SU-DHL-6 (cell line): ENCODE results near the gene TSG101.

Experiments
- H2AFZ ChIP-seq: fragments of 200-600 bp; sonication (generic); 2 replicates; pipeline ENCODE4 v1.6.1; 2014; ENCODE audit warnings: low read depth, mild to moderate bottlenecking, moderate library complexity, mixed read lengths, antibody characterized with exemption, low read length; ENCODE audit not compliant: severe bottlenecking
- H3F3A ChIP-seq: fragments of 200-600 bp; shearing (Covaris generic); 2 replicates; pipeline ENCODE4 v1.6.0; 2016; ENCODE audit warnings: antibody characterized with exemption, mild to moderate bottlenecking; ENCODE audit not compliant: insufficient read depth
- H3K27ac ChIP-seq: fragments of 200-600 bp; sonication (generic); 2 replicates; pipeline ENCODE4 v1.5.1; 2016; ENCODE audit warnings: low read depth, mild to moderate bottlenecking, low read length, moderate library complexity, mixed read lengths
- H3K27me3 ChIP-seq: fragments of 200-600 bp; sonication (generic), shearing (Covaris generic); 2 replicates; pipeline ENCODE4 v1.6.0; 2014; ENCODE audit warnings: mild to moderate bottlenecking, low read length
- H3K36me3 ChIP-seq: fragments of 200-600 bp; sonication (generic); 2 replicates; pipeline ENCODE4 v1.6.1; 2014; ENCODE audit warnings: mild to moderate bottlenecking, low read length, mixed read lengths
- H3K4me2 ChIP-seq: fragments of 300-600, 200-600 bp; shearing (Covaris generic), sonication (generic); 2 replicates; pipeline ENCODE4 v1.6.0; 2014; ENCODE audit warnings: low read length, low read depth, mild to moderate bottlenecking; ENCODE audit not compliant: poor library complexity, severe bottlenecking
- H3K4me3 ChIP-seq: fragments of 200-600 bp; sonication (generic); 2 replicates; pipeline ENCODE4 v1.5.1; 2014; ENCODE audit warnings: antibody characterized with exemption, low read length, mild to moderate bottlenecking, mixed read lengths; ENCODE audit not compliant: insufficient read depth, poor library complexity, severe bottlenecking
- H3K79me2 ChIP-seq: fragments of 200-600 bp; sonication (generic); 2 replicates; pipeline ENCODE4 v1.6.1; 2014; ENCODE audit warnings: mild to moderate bottlenecking, low read length, moderate library complexity; ENCODE audit not compliant: insufficient read depth
- H3K9ac ChIP-seq: fragments of 200-600 bp; sonication (generic); 2 replicates; pipeline ENCODE4 v1.7.0; 2014; ENCODE audit warnings: mild to moderate bottlenecking, low read length
- H3K9me2 ChIP-seq: fragments of 200-600 bp; sonication (generic); replicated peaks from 2 replicates; pipeline ENCODE4 v1.6.1; 2014; ENCODE audit warnings: low read length; ENCODE audit not compliant: insufficient read depth
- H3K9me3 ChIP-seq: fragments of 200-600 bp; sonication (generic); 2 replicates; pipeline ENCODE4 v1.6.1; 2014; ENCODE audit warnings: low read length, mixed read lengths; ENCODE audit not compliant: insufficient read depth
- H4K20me1 ChIP-seq: fragments of 200-600 bp; sonication (generic); 2 replicates; pipeline ENCODE4 v1.6.1; 2014; ENCODE audit warnings: low read depth, mild to moderate bottlenecking, antibody characterized with exemption, low read length, moderate library complexity, mixed read lengths
- EZH2phosphoT487 ChIP-seq: fragments of 200-600 bp; sonication (generic), shearing (Covaris generic); conservative IDR thresholded peaks from 2 replicates; pipeline ENCODE4 v1.6.1; 2018; ENCODE audit warnings: mild to moderate bottlenecking, antibody characterized with exemption, low read length, moderate library complexity, mixed read lengths
- TF ChIP-seq, protein P1 (sequence below): fragments of 200-600 bp; sonication (generic); IDR thresholded peaks from one replicate; pipeline ENCODE4 v1.5.1; 2017; ENCODE audit warnings: antibody characterized with exemption, mild to moderate bottlenecking, low read length, moderate library complexity; ENCODE audit not compliant: insufficient read depth, poor library complexity, severe bottlenecking

The TSG101 gene

DNA sequence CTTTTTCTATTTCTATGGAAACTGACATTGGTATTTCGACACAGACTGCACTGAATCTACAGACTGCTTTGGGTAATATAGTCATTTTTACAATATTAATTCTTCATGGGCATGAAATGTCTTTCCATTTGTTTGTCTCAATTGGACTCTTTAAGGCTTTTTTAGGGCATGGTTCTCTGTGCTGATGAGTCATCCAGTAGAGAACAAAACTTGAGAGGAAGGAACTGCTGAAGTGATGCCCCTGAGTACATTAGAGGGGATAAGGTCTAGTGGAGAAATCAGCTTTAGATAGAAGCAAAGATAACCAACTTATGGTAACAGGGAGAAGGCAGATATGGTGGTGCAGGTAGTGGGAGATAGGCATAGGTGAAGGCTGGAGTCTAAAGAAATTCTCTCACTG, 25.1 kb downstream of the TSG101 start:
- H3K4me3 ChIP-seq = no peak overlapping the region
- H2AFZ ChIP-seq = no peak overlapping the region
- TF ChIP-seq EZH2phosphoT487 = no peak
- TF ChIP-seq, protein P1, sequence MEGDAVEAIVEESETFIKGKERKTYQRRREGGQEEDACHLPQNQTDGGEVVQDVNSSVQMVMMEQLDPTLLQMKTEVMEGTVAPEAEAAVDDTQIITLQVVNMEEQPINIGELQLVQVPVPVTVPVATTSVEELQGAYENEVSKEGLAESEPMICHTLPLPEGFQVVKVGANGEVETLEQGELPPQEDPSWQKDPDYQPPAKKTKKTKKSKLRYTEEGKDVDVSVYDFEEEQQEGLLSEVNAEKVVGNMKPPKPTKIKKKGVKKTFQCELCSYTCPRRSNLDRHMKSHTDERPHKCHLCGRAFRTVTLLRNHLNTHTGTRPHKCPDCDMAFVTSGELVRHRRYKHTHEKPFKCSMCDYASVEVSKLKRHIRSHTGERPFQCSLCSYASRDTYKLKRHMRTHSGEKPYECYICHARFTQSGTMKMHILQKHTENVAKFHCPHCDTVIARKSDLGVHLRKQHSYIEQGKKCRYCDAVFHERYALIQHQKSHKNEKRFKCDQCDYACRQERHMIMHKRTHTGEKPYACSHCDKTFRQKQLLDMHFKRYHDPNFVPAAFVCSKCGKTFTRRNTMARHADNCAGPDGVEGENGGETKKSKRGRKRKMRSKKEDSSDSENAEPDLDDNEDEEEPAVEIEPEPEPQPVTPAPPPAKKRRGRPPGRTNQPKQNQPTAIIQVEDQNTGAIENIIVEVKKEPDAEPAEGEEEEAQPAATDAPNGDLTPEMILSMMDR = no peak
- no peak overlapping the region for H3K4me2 ChIP-seq
- no peak overlapping the region for H3K9ac ChIP-seq
- no peaks in the 10 kb centered on the region for H4K20me1 ChIP-seq
- no peak overlapping the region for H3K27ac ChIP-seq
- H3K79me2 ChIP-seq = no peaks in the 10 kb centered on the region
- H3K36me3 ChIP-seq = peaks cover 37% of the 10 kb centered on the region
- H3F3A ChIP-seq = peaks cover 4% of the 10 kb centered on the region; the same call in 1 of the 2 replicates
- H3K9me2 ChIP-seq = no peaks in the 10 kb centered on the region
- no peaks in the 10 kb centered on the region for H3K27me3 ChIP-seq
- H3K9me3 ChIP-seq = no peaks in the 10 kb centered on the region

DNA sequence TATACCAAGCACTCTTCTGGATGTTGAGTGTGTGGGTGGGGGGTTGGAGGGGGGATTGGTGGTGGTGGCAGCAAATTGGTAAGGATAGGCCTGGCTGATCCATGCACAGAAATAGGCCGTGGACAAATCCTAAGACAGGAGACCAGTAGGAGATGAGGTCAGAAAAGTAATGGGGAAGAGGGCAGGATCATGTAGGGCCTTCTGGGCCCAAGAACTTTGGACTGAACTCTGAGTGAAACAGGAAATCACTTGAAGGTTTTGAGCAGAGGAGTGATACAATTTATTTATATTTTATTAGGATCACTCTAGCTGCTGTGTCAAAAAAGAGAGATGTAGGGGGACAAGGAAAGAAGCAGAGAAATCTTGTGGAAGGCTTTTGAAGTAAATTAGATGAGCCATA, 28.7 kb downstream of the TSG101 start:
- Histone ChIP-seq H3F3A (peaks cover 4% of the 10 kb centered on the region; the same call in 1 of the 2 replicates), H3K36me3 (peaks cover 28% of the 10 kb centered on the region)
- TF ChIP-seq, protein P1 = no peak
- no peak for TF ChIP-seq EZH2phosphoT487

DNA sequence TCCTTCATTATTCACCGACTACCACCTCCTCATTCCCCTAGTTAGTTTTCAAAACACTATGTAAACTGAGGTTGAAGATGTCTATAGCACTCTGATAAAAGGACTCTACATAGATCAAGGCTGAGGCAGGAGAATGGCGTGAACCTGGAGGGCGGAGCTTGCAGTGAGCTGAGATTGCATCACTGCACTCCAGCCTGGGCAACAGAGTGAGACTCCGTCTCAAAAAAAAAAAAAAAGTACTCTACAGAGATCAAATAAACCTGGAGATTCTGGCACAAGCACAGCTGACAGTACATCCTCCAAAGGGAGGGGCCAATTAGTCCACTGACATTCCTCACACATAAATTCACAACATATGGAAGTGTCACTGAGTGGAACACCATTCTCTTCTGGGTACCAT, 31.0 kb downstream of the TSG101 start:
- H3K36me3 ChIP-seq = peaks cover 18% of the 10 kb centered on the region

More for the DNA sequence above, 28.7 kb downstream of the TSG101 start:
- no peak overlapping the region for H3K27ac ChIP-seq
- H3K9ac ChIP-seq = no peak overlapping the region
- no peaks in the 10 kb centered on the region for H3K9me3 ChIP-seq
- H3K4me2 ChIP-seq = no peak overlapping the region
- H2AFZ ChIP-seq = no peak overlapping the region
- no peak overlapping the region for H3K4me3 ChIP-seq
- no peaks in the 10 kb centered on the region for H3K9me2 ChIP-seq
- H3K79me2 ChIP-seq = no peaks in the 10 kb centered on the region
- H4K20me1 ChIP-seq = no peaks in the 10 kb centered on the region
- H3K27me3 ChIP-seq = no peaks in the 10 kb centered on the region

More for the DNA sequence above, 31.0 kb downstream of the TSG101 start:
- TF ChIP-seq, protein P1 = no peak
- TF ChIP-seq EZH2phosphoT487 = no peak
- no peak overlapping the region for H2AFZ ChIP-seq
- no peaks in the 10 kb centered on the region for H3K9me3 ChIP-seq
- H3K27ac ChIP-seq = no peak overlapping the region
- H3K4me3 ChIP-seq = no peak overlapping the region
- no peak overlapping the region for H3K4me2 ChIP-seq
- no peak overlapping the region for H3K9ac ChIP-seq
- no peaks in the 10 kb centered on the region for H3K27me3 ChIP-seq
- no peaks in the 10 kb centered on the region for H4K20me1 ChIP-seq
- peaks cover 4% of the 10 kb centered on the region; the same call in 1 of the 2 replicates for H3F3A ChIP-seq
- no peaks in the 10 kb centered on the region for H3K9me2 ChIP-seq
- no peaks in the 10 kb centered on the region for H3K79me2 ChIP-seq
